Peyer's patch (tissue), 4 donors: ENCODE measurements around the gene RBM20.

ENCODE experiments used
- POLR2A ChIP-seq, 2 donors: fragments of 450-650 bp; IDR thresholded peaks; one replicate each; pipeline ENCODE4 v1.5.1; 2017; ENCODE audit warnings: antibody characterized with exemption in 2 of 2, mild to moderate bottlenecking in 2 of 2, moderate library complexity in 2 of 2
- TF ChIP-seq, protein P1 (sequence below), 6 experiments: fragments of 450-650 bp in 4 of 6; fragments of 200-600 bp in 2 of 6; sonication (generic) in 1 of 6; IDR thresholded peaks; one replicate each; pipeline ENCODE4 v1.5.1; 2017 to 2019; ENCODE audit warnings: antibody characterized with exemption in 6 of 6, mild to moderate bottlenecking in 3 of 6, moderate library complexity in 1 of 6

DNA sequence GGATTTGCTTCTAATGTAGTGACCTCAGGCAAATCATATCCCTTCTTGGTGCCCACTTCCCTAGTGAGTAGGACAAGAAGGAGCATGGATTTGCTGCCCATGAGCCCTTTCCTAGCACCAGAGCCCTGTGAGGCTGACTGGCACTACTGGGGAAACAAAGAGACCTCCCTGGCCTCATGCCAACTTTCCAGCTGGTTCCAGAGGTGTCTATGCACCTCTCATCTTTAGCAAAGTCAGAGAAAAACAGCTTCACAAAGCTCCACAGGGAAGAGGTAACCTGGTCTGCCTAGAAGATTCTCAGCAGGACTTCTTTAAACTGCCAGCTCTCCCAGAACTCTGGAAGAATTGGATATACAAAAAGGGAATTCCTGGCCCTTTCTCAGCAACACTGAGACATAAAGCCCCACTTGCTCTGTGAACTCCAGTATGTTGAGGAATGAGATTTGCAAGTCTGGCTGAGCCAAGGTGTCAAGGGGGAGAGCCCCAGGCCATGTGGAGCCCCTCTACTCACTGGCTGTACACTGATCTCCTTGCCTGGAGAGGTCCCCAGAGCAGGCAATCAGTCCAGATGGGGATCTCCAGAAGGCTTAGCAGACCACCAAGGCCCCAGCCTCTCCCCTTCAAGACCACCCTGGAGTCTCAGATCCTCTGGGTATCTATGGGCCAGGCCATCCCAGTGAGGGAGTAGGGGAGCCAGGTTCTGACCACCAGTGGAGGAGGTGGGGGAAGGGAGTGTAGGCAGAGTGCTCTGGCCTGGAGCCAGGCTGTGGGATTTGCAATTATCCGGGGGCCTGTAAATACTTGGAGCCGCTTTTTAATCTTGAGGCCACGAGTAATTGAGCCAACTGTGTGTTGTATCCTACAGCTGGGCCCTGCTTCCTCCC lies 24.4 kb upstream of the RBM20 start:
- TF ChIP-seq, protein P1, sequence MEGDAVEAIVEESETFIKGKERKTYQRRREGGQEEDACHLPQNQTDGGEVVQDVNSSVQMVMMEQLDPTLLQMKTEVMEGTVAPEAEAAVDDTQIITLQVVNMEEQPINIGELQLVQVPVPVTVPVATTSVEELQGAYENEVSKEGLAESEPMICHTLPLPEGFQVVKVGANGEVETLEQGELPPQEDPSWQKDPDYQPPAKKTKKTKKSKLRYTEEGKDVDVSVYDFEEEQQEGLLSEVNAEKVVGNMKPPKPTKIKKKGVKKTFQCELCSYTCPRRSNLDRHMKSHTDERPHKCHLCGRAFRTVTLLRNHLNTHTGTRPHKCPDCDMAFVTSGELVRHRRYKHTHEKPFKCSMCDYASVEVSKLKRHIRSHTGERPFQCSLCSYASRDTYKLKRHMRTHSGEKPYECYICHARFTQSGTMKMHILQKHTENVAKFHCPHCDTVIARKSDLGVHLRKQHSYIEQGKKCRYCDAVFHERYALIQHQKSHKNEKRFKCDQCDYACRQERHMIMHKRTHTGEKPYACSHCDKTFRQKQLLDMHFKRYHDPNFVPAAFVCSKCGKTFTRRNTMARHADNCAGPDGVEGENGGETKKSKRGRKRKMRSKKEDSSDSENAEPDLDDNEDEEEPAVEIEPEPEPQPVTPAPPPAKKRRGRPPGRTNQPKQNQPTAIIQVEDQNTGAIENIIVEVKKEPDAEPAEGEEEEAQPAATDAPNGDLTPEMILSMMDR (IDR thresholded peaks at IDR 0.05), result no peak
- TF ChIP-seq POLR2A (IDR thresholded peaks at IDR 0.05), result no peak
